ENCODE data around the gene CSNK1G3. TPM values are rescaled to one million over a fixed set of nuclear protein-coding genes. Genes with fewer than 3 reads are reported as not detected.

The CSNK1G3 gene
- total and polyA plus RNA-seq, 5 donors from 2014 or later, result 20.7 to 63.1 (median 28.2) TPM

GRCh38 chr5:123543438-123543837, 31.5 kb downstream of the CSNK1G3 start:
- H3K4me3 Mint-ChIP-seq, result no peak overlapping the region
- DNase-seq (no peak), ATAC-seq (ENCODE audit: low read depth in 2 of 2) (peak in 1 of 2 donors; percentile 22)
- H3K27me3 ChIP-seq (ENCODE audit: control insufficient read depth, insufficient read depth, low read length), result no peaks in the 10 kb centered on the region
- no peaks in the 10 kb centered on the region for H3K9me3 Mint-ChIP-seq
- no peaks in the 10 kb centered on the region for H3K27me3 Mint-ChIP-seq
- peak overlapping the region; percentile 17 to 84 (median 82) for H3K27ac Mint-ChIP-seq
- H3K36me3 Mint-ChIP-seq, result peaks cover 4% of the 10 kb centered on the region
- H3K9me3 ChIP-seq (ENCODE audit: control insufficient read depth in 2 of 2, low read length in 2 of 2), result no peaks in the 10 kb centered on the region
- H3K4me1 ChIP-seq (ENCODE audit: control insufficient read depth, insufficient read depth, low read length, poor library complexity, severe bottlenecking), result no peaks in the 10 kb centered on the region
- H3K27ac ChIP-seq (ENCODE audit: insufficient read depth, low read length, poor library complexity, severe bottlenecking), result no peak overlapping the region
- peaks cover 2% of the 10 kb centered on the region for H3K36me3 ChIP-seq (ENCODE audit: control insufficient read depth, insufficient read depth, low read length)
- peaks cover 42 to 63% (median 46%) of the 10 kb centered on the region in 4 donors for H3K4me1 Mint-ChIP-seq
- no peak overlapping the region for H3K4me3 ChIP-seq (ENCODE audit: low read depth, low read length)

DNA sequence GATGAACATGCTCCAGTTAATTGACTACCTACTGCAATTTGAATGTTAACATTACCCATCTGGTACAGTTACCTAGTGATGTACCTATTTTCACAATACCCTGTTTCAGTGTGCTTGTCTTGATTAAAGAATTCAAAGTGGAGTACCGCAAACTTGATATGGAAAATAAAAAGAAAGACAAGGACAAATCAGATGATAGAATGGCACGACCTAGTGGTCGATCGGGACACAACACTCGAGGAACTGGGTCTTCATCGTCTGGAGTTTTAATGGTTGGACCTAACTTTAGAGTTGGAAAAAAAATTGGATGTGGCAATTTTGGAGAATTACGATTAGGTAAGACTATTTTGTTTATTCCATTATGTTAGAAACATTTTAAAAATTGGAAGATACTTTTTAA, 33.5 kb downstream of the CSNK1G3 start:
- DNase-seq (peak in 2 of 3 donors; percentile 34), ATAC-seq (ENCODE audit: low read depth in 2 of 2) (no peak)
- Histone ChIP-seq H3K36me3 (ENCODE audit: control insufficient read depth, insufficient read depth, low read length) (peaks cover 2% of the 10 kb centered on the region), H3K9me3 (ENCODE audit: control insufficient read depth in 2 of 2, low read length in 2 of 2) (no peaks in the 10 kb centered on the region), H3K27ac (ENCODE audit: insufficient read depth, low read length, poor library complexity, severe bottlenecking) (no peak overlapping the region), H3K4me1 (ENCODE audit: control insufficient read depth, insufficient read depth, low read length, poor library complexity, severe bottlenecking) (peaks cover 17% of the 10 kb centered on the region), H3K27me3 (ENCODE audit: control insufficient read depth, insufficient read depth, low read length) (no peaks in the 10 kb centered on the region), H3K4me3 (ENCODE audit: low read depth, low read length) (no peak overlapping the region)
- H3K9me3 Mint-ChIP-seq, result no peaks in the 10 kb centered on the region
- peak overlapping the region in 2 of 3 donors; percentile 0 to 51 for H3K27ac Mint-ChIP-seq
- H3K27me3 Mint-ChIP-seq, result no peaks in the 10 kb centered on the region
- peaks cover 9% of the 10 kb centered on the region for H3K36me3 Mint-ChIP-seq
- H3K4me1 Mint-ChIP-seq, result peaks cover 48 to 70% (median 58%) of the 10 kb centered on the region in 4 donors
- H3K4me3 Mint-ChIP-seq, result no peak overlapping the region

DNA sequence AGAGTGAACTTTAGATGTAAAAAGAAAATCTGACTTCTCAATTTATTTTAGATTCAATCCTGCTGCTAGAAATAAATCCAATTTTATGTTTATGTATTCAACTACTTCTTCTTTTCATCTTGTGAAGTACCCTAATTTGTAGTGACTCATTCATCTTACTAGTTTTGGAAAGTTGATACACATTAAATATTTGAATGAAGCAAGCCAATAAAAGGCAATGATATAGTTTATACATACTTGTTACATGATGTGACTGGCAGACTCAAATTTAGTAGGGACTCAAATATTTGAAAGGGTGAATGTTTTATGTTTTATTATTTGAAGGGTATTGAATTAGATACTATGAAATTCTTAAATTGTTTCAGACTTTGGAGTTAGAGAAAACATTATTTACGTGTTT, 34.7 kb downstream of the CSNK1G3 start:
- H3K4me1 ChIP-seq (ENCODE audit: control insufficient read depth, insufficient read depth, low read length, poor library complexity, severe bottlenecking), result peaks cover 17% of the 10 kb centered on the region
- H3K36me3 ChIP-seq (ENCODE audit: control insufficient read depth, insufficient read depth, low read length), result peaks cover 2% of the 10 kb centered on the region
- no peak for ATAC-seq (ENCODE audit: low read depth in 2 of 2)
- peak overlapping the region in 2 of 3 donors; percentile 13 to 52 for H3K27ac Mint-ChIP-seq
- H3K27me3 Mint-ChIP-seq, result no peaks in the 10 kb centered on the region
- peaks cover 9% of the 10 kb centered on the region for H3K36me3 Mint-ChIP-seq
- no peak for DNase-seq
- no peak overlapping the region for H3K27ac ChIP-seq (ENCODE audit: insufficient read depth, low read length, poor library complexity, severe bottlenecking)
- no peak overlapping the region for H3K4me3 Mint-ChIP-seq
- H3K27me3 ChIP-seq (ENCODE audit: control insufficient read depth, insufficient read depth, low read length), result no peaks in the 10 kb centered on the region
- H3K4me3 ChIP-seq (ENCODE audit: low read depth, low read length), result no peak overlapping the region
- H3K9me3 ChIP-seq (ENCODE audit: control insufficient read depth in 2 of 2, low read length in 2 of 2), result no peaks in the 10 kb centered on the region
- H3K9me3 Mint-ChIP-seq, result no peaks in the 10 kb centered on the region
- peaks cover 42 to 64% (median 51%) of the 10 kb centered on the region in 4 donors for H3K4me1 Mint-ChIP-seq

DNA sequence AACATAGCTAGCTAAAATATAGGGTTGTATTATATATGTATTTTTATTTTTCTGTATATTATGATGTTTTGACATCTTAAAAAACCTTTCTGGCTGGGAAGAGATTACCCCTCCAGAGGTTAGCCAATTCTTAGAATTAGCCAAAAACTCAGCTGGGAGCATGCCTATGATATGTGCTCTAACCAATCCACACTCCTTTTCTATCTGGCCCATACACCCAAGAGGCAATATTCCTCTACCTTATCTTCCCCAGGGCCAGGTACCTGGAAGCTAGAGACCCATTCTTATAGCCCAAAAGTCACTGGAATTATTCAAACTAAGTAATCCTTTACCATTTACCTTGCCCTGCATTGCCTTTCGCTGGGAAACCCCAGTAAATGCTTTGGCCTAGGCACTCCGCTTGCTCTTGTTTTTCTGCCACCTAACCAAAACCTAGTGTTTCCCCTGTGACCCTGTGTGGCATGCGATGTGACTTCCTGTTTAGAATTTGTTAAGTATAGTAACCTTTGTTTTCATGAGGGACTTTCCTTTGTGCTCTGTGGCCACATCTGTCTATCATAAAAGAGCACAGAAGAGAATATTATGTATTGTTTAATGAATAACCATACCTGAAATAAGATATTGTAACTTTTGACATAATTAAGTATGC, 37.4 kb downstream of the CSNK1G3 start:
- DNase-seq (peak; percentile 37 to 79 (median 65)), ATAC-seq (ENCODE audit: low read depth in 2 of 2) (peak; percentile 91 to 97)
- Mint-ChIP-seq H3K36me3 (peaks cover 14% of the 10 kb centered on the region), H3K4me1 (peaks cover 20 to 49% (median 33%) of the 10 kb centered on the region in 4 donors), H3K4me3 (peak overlapping the region in 3 of 4 donors; percentile 23 to 31 (median 25)), H3K27me3 (no peaks in the 10 kb centered on the region), H3K9me3 (no peaks in the 10 kb centered on the region), H3K27ac (peak overlapping the region; percentile 67 to 93 (median 91))
- Histone ChIP-seq H3K4me3 (ENCODE audit: low read depth, low read length) (peak overlapping the region; percentile 42), H3K27me3 (ENCODE audit: control insufficient read depth, insufficient read depth, low read length) (no peaks in the 10 kb centered on the region), H3K27ac (ENCODE audit: insufficient read depth, low read length, poor library complexity, severe bottlenecking) (peak overlapping the region; percentile 71), H3K4me1 (ENCODE audit: control insufficient read depth, insufficient read depth, low read length, poor library complexity, severe bottlenecking) (peaks cover 17% of the 10 kb centered on the region), H3K36me3 (ENCODE audit: control insufficient read depth, insufficient read depth, low read length) (peaks cover 2% of the 10 kb centered on the region), H3K9me3 (ENCODE audit: control insufficient read depth in 2 of 2, low read length in 2 of 2) (no peaks in the 10 kb centered on the region)

DNA sequence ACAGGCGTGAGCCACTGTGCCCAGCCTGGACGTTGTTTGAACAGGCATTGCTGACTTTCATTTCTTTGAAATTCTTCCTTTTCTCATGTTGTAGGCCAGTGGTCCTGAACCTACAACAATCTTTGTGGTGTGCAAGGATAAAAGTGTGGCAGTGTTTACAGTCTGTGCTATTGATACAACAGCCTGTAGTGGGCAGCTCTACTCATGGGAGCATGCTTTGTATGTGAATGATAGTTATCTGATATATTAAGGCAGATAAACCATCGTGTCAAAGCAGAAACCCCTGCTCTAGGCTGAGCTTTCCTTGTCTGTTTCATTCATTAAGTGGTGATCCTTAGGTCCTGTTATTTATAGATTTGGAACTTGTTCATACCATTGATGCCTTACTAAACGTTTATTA, 42.6 kb downstream of the CSNK1G3 start:
- Histone ChIP-seq H3K4me1 (ENCODE audit: control insufficient read depth, insufficient read depth, low read length, poor library complexity, severe bottlenecking) (peaks cover 7% of the 10 kb centered on the region), H3K9me3 (ENCODE audit: control insufficient read depth in 2 of 2, low read length in 2 of 2) (no peaks in the 10 kb centered on the region), H3K36me3 (ENCODE audit: control insufficient read depth, insufficient read depth, low read length) (peaks cover 3% of the 10 kb centered on the region), H3K27ac (ENCODE audit: insufficient read depth, low read length, poor library complexity, severe bottlenecking) (no peak overlapping the region), H3K4me3 (ENCODE audit: low read depth, low read length) (no peak overlapping the region), H3K27me3 (ENCODE audit: control insufficient read depth, insufficient read depth, low read length) (no peaks in the 10 kb centered on the region)
- H3K4me1 Mint-ChIP-seq, result peaks cover 10 to 32% (median 23%) of the 10 kb centered on the region in 4 donors
- H3K27ac Mint-ChIP-seq, result peak overlapping the region in 1 of 3 donors; percentile 61
- peaks cover 29% of the 10 kb centered on the region for H3K36me3 Mint-ChIP-seq
- H3K9me3 Mint-ChIP-seq, result peaks cover 0 to 2% (median 0%) of the 10 kb centered on the region in 7 donors
- no peaks in the 10 kb centered on the region for H3K27me3 Mint-ChIP-seq
- ATAC-seq (ENCODE audit: low read depth in 2 of 2), result no peak
- H3K4me3 Mint-ChIP-seq, result no peak overlapping the region
- DNase-seq, result no peak

DNA sequence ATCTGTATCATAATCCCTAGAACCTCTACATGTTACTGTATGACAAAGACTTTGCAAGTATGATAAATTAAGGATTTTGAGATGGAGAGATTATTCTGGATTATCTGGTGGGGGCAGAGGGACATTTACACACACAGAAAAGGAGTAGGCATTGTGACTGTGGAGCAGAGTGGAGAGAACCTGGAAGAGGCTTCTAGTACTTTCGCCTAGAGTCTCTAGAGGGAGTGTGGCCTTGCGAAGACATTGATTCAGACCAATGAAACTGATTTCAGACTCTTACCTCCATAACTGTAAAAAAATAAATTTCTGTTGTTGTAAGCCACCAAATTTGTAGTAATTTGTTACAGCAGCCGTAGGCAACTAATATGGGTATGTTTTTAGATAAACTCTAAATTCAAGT, 45.9 kb downstream of the CSNK1G3 start:
- no peaks in the 10 kb centered on the region for H3K27me3 Mint-ChIP-seq
- H3K36me3 Mint-ChIP-seq, result peaks cover 27% of the 10 kb centered on the region
- no peak overlapping the region for H3K27ac ChIP-seq (ENCODE audit: insufficient read depth, low read length, poor library complexity, severe bottlenecking)
- DNase-seq (no peak), ATAC-seq (ENCODE audit: low read depth in 2 of 2) (no peak)
- no peaks in the 10 kb centered on the region for H3K27me3 ChIP-seq (ENCODE audit: control insufficient read depth, insufficient read depth, low read length)
- H3K36me3 ChIP-seq (ENCODE audit: control insufficient read depth, insufficient read depth, low read length), result peaks cover 3% of the 10 kb centered on the region
- no peaks in the 10 kb centered on the region for H3K9me3 ChIP-seq (ENCODE audit: control insufficient read depth in 2 of 2, low read length in 2 of 2)
- no peak overlapping the region for H3K4me3 ChIP-seq (ENCODE audit: low read depth, low read length)
- H3K4me1 ChIP-seq (ENCODE audit: control insufficient read depth, insufficient read depth, low read length, poor library complexity, severe bottlenecking), result no peaks in the 10 kb centered on the region
- no peak overlapping the region for H3K27ac Mint-ChIP-seq
- peaks cover 0 to 2% (median 0%) of the 10 kb centered on the region in 7 donors for H3K9me3 Mint-ChIP-seq
- peaks cover 7 to 28% (median 21%) of the 10 kb centered on the region in 4 donors for H3K4me1 Mint-ChIP-seq
- H3K4me3 Mint-ChIP-seq, result no peak overlapping the region

- no peak overlapping the region for H3K4me3 ChIP-seq (ENCODE audit: low read depth, low read length)
- ATAC-seq (ENCODE audit: low read depth in 2 of 2) (no peak), DNase-seq (no peak)
- H3K27ac ChIP-seq (ENCODE audit: insufficient read depth, low read length, poor library complexity, severe bottlenecking), result no peak overlapping the region
- H3K4me3 Mint-ChIP-seq, result no peak overlapping the region
- H3K4me1 Mint-ChIP-seq, result peaks cover 7 to 28% (median 23%) of the 10 kb centered on the region in 4 donors
- H3K9me3 ChIP-seq (ENCODE audit: control insufficient read depth in 2 of 2, low read length in 2 of 2), result no peaks in the 10 kb centered on the region
- H3K4me1 ChIP-seq (ENCODE audit: control insufficient read depth, insufficient read depth, low read length, poor library complexity, severe bottlenecking), result no peaks in the 10 kb centered on the region
- no peaks in the 10 kb centered on the region for H3K27me3 Mint-ChIP-seq
- H3K9me3 Mint-ChIP-seq, result peaks cover 0 to 2% (median 0%) of the 10 kb centered on the region in 7 donors
- H3K36me3 ChIP-seq (ENCODE audit: control insufficient read depth, insufficient read depth, low read length), result peaks cover 3% of the 10 kb centered on the region
- H3K27me3 ChIP-seq (ENCODE audit: control insufficient read depth, insufficient read depth, low read length), result no peaks in the 10 kb centered on the region
- H3K27ac Mint-ChIP-seq, result no peak overlapping the region
- H3K36me3 Mint-ChIP-seq, result peaks cover 25% of the 10 kb centered on the region
Measured at GRCh38 chr5:123558762-123559433, 46.9 kb downstream of the CSNK1G3 start.

Measured in CD4-positive, CD25-positive, alpha-beta regulatory T cell (primary cell).